Measurements from ENCODE around the gene SCAMP2.
"Not testable (repeated sequence)": the region's sequence is repeated elsewhere in the genome, so short reads cannot be mapped to it uniquely, and the experiment has no call there.

The SCAMP2 gene

GRCh38 chr15:74901612-74902063 is 28.5 kb upstream of the SCAMP2 start:
- no peaks in the 10 kb centered on the region for H3K9me3 Mint-ChIP-seq
- no peaks in the 10 kb centered on the region for H3K27me3 Mint-ChIP-seq
- intact Hi-C loops (cut with micrococcal nuclease) = loop anchor here (2.0 to 5.0 kb wide), 3 partner anchors 35 to 59 kb away; partner anchors contain the start of genes COX5A and ULK3
- no peak overlapping the region for H3K27ac Mint-ChIP-seq
- H3K4me3 Mint-ChIP-seq = no peak overlapping the region
- H3K36me3 Mint-ChIP-seq (ENCODE audit: low read depth) = peaks cover 80% of the 10 kb centered on the region
- H3K4me1 Mint-ChIP-seq (ENCODE audit: low read depth) = peaks cover 49% of the 10 kb centered on the region

GRCh38 chr15:74897300-74897701 is 24.1 kb upstream of the SCAMP2 start:
- H3K4me1 Mint-ChIP-seq (ENCODE audit: low read depth) = peaks cover 23% of the 10 kb centered on the region
- H3K27me3 Mint-ChIP-seq = no peaks in the 10 kb centered on the region
- H3K36me3 Mint-ChIP-seq (ENCODE audit: low read depth) = peaks cover 82% of the 10 kb centered on the region
- no peaks in the 10 kb centered on the region for H3K9me3 Mint-ChIP-seq
- intact Hi-C loops (cut with micrococcal nuclease) = no loop called here
- no peak overlapping the region for H3K4me3 Mint-ChIP-seq
- no peak overlapping the region for H3K27ac Mint-ChIP-seq

GRCh38 chr15:74896316-74896715 is 23.2 kb upstream of the SCAMP2 start:
- Mint-ChIP-seq H3K27ac (no peak overlapping the region), H3K36me3 (ENCODE audit: low read depth) (peaks cover 87% of the 10 kb centered on the region), H3K27me3 (no peaks in the 10 kb centered on the region), H3K9me3 (no peaks in the 10 kb centered on the region), H3K4me1 (ENCODE audit: low read depth) (peaks cover 20% of the 10 kb centered on the region), H3K4me3 (no peak overlapping the region)
- intact Hi-C loops (cut with micrococcal nuclease) = no loop called here

- Mint-ChIP-seq H3K36me3 (ENCODE audit: low read depth) (peaks cover 86% of the 10 kb centered on the region), H3K27me3 (no peaks in the 10 kb centered on the region), H3K9me3 (no peaks in the 10 kb centered on the region), H3K4me1 (ENCODE audit: low read depth) (peaks cover 24% of the 10 kb centered on the region), H3K27ac (no peak overlapping the region), H3K4me3 (no peak overlapping the region)
- intact Hi-C loops (cut with micrococcal nuclease) = no loop called here
Observed at GRCh38 chr15:74895830-74896229, 22.7 kb upstream of the SCAMP2 start.

- H3K4me3 Mint-ChIP-seq; H3K27me3 Mint-ChIP-seq; H3K27ac Mint-ChIP-seq; H3K9me3 Mint-ChIP-seq; intact Hi-C loops (cut with micrococcal nuclease): not testable (repeated sequence)
- peaks cover 79% of the 10 kb centered on the region for H3K36me3 Mint-ChIP-seq (ENCODE audit: low read depth)
- peaks cover 33% of the 10 kb centered on the region for H3K4me1 Mint-ChIP-seq (ENCODE audit: low read depth)
Observed at GRCh38 chr15:74894383-74894782, 21.2 kb upstream of the SCAMP2 start.

- Mint-ChIP-seq H3K4me1 (ENCODE audit: low read depth) (peaks cover 40% of the 10 kb centered on the region), H3K4me3 (no peak overlapping the region), H3K27ac (peak overlapping the region; percentile 42), H3K36me3 (ENCODE audit: low read depth) (peaks cover 71% of the 10 kb centered on the region), H3K9me3 (no peaks in the 10 kb centered on the region), H3K27me3 (no peaks in the 10 kb centered on the region)
- intact Hi-C loops (cut with micrococcal nuclease) = no loop called here
Observed at GRCh38 chr15:74893627-74894026, 20.5 kb upstream of the SCAMP2 start.

GRCh38 chr15:74892931-74893330 is 19.8 kb upstream of the SCAMP2 start:
- no peaks in the 10 kb centered on the region for H3K27me3 Mint-ChIP-seq
- H3K4me3 Mint-ChIP-seq = no peak overlapping the region
- H3K36me3 Mint-ChIP-seq (ENCODE audit: low read depth) = peaks cover 64% of the 10 kb centered on the region

GRCh38 chr15:74892313-74892712 is 19.1 kb upstream of the SCAMP2 start:
- Mint-ChIP-seq H3K27me3 (no peaks in the 10 kb centered on the region), H3K4me3 (no peak overlapping the region), H3K27ac (no peak overlapping the region), H3K4me1 (ENCODE audit: low read depth) (peaks cover 46% of the 10 kb centered on the region), H3K36me3 (ENCODE audit: low read depth) (peaks cover 58% of the 10 kb centered on the region), H3K9me3 (no peaks in the 10 kb centered on the region)
- intact Hi-C loops (cut with micrococcal nuclease) = no loop called here

More at GRCh38 chr15:74892931-74893330, 19.8 kb upstream of the SCAMP2 start:
- intact Hi-C loops (cut with micrococcal nuclease) = no loop called here
- Mint-ChIP-seq H3K4me1 (ENCODE audit: low read depth) (peaks cover 43% of the 10 kb centered on the region), H3K27ac (no peak overlapping the region), H3K9me3 (no peaks in the 10 kb centered on the region)

- no peaks in the 10 kb centered on the region for H3K9me3 Mint-ChIP-seq
- H3K27ac Mint-ChIP-seq = no peak overlapping the region
- peaks cover 52% of the 10 kb centered on the region for H3K4me1 Mint-ChIP-seq (ENCODE audit: low read depth)
- intact Hi-C loops (cut with micrococcal nuclease) = loop anchor here (2.0 kb wide), 1 partner anchor 19 kb away; the partner anchor contains the start of gene SCAMP2
- H3K4me3 Mint-ChIP-seq = no peak overlapping the region
- H3K27me3 Mint-ChIP-seq = no peaks in the 10 kb centered on the region
- H3K36me3 Mint-ChIP-seq (ENCODE audit: low read depth) = peaks cover 50% of the 10 kb centered on the region
Observed at GRCh38 chr15:74891469-74891868, 18.3 kb upstream of the SCAMP2 start.

- intact Hi-C loops (cut with micrococcal nuclease) = loop anchor here (2.0 kb wide), 1 partner anchor 18 kb away; the partner anchor contains the start of gene SCAMP2
- Mint-ChIP-seq H3K36me3 (ENCODE audit: low read depth) (peaks cover 44% of the 10 kb centered on the region), H3K4me1 (ENCODE audit: low read depth) (peaks cover 61% of the 10 kb centered on the region), H3K27me3 (no peaks in the 10 kb centered on the region), H3K27ac (peak overlapping the region; percentile 78), H3K4me3 (peak overlapping the region; percentile 83), H3K9me3 (no peaks in the 10 kb centered on the region)
Observed at GRCh38 chr15:74890665-74890960, 17.4 kb upstream of the SCAMP2 start.

GRCh38 chr15:74889883-74890664 is 16.9 kb upstream of the SCAMP2 start, which contains the start of gene MPI:
Gene MPI, plus strand, starts transcription at chr15:74890042. Its CDS starts 32 bp downstream, at chr15:74890074.
- Mint-ChIP-seq H3K9me3 (no peaks in the 10 kb centered on the region), H3K4me1 (ENCODE audit: low read depth) (peaks cover 63% of the 10 kb centered on the region), H3K27me3 (no peaks in the 10 kb centered on the region), H3K4me3 (peak within 1 kb of the TSS; percentile 83), H3K27ac (peak within 1 kb of the TSS; percentile 78), H3K36me3 (ENCODE audit: low read depth) (peaks cover 44% of the 10 kb centered on the region)
- intact Hi-C loops (cut with micrococcal nuclease) = loop anchor here (2.0 kb wide), 1 partner anchor 17 kb away; the partner anchor contains the start of gene SCAMP2

GRCh38 chr15:74889390-74889882 is 16.3 kb upstream of the SCAMP2 start:
- H3K27ac Mint-ChIP-seq = peak overlapping the region; percentile 78
- intact Hi-C loops (cut with micrococcal nuclease) = no loop called here

GRCh38 chr15:74888716-74889115 is 15.6 kb upstream of the SCAMP2 start:
- Mint-ChIP-seq H3K4me1 (ENCODE audit: low read depth) (peaks cover 74% of the 10 kb centered on the region), H3K27me3 (no peaks in the 10 kb centered on the region), H3K27ac (peak overlapping the region; percentile 78), H3K4me3 (peak overlapping the region; percentile 83), H3K9me3 (no peaks in the 10 kb centered on the region), H3K36me3 (ENCODE audit: low read depth) (peaks cover 34% of the 10 kb centered on the region)
- intact Hi-C loops (cut with micrococcal nuclease) = no loop called here

More at GRCh38 chr15:74889390-74889882, 16.3 kb upstream of the SCAMP2 start:
- H3K27me3 Mint-ChIP-seq = no peaks in the 10 kb centered on the region
- peaks cover 41% of the 10 kb centered on the region for H3K36me3 Mint-ChIP-seq (ENCODE audit: low read depth)
- H3K4me3 Mint-ChIP-seq = peak overlapping the region; percentile 83
- no peaks in the 10 kb centered on the region for H3K9me3 Mint-ChIP-seq
- peaks cover 70% of the 10 kb centered on the region for H3K4me1 Mint-ChIP-seq (ENCODE audit: low read depth)

- H3K27me3 Mint-ChIP-seq; H3K4me3 Mint-ChIP-seq; intact Hi-C loops (cut with micrococcal nuclease); H3K9me3 Mint-ChIP-seq: not testable (repeated sequence)
- H3K36me3 Mint-ChIP-seq (ENCODE audit: low read depth) = peaks cover 23% of the 10 kb centered on the region
- peak overlapping the region; percentile 53 for H3K27ac Mint-ChIP-seq
- peaks cover 77% of the 10 kb centered on the region for H3K4me1 Mint-ChIP-seq (ENCODE audit: low read depth)
Observed at GRCh38 chr15:74887537-74888193, 14.5 kb upstream of the SCAMP2 start.
